LNCaP clone FGC (cell line): ENCODE results near the gene GRAMD1B.
"Not testable (repeated sequence)": the region's sequence is repeated elsewhere in the genome, so short reads cannot be mapped to it uniquely, and the experiment has no call there.

Experiments
- DNase-seq: peaks from one replicate; pipeline ENCODE4 v3.0.0-alpha.2; 2011; ENCODE audit warnings: low read depth
- H3K4me3 ChIP-seq: 2 replicates; pipeline ENCODE4 v1.5.1; 2011; ENCODE audit warnings: mild to moderate bottlenecking, low read depth, low read length, control low read depth
- CTCF ChIP-seq: IDR thresholded peaks from 2 replicates; pipeline ENCODE4 v1.5.1; 2012; ENCODE audit warnings: mild to moderate bottlenecking; ENCODE audit not compliant: control insufficient read depth, insufficient read depth; ENCODE audit errors: extremely low read depth

The GRAMD1B gene

GRCh38 chr11:123452794-123453193 lies 22.7 kb downstream of the GRAMD1B start:
- H3K4me3 ChIP-seq = no peak overlapping the region
- TF ChIP-seq CTCF = no peak
- no peak for DNase-seq

GRCh38 chr11:123454060-123454651 lies 24.1 kb downstream of the GRAMD1B start:
- TF ChIP-seq CTCF = no peak
- no peak for DNase-seq
- no peak overlapping the region for H3K4me3 ChIP-seq

GRCh38 chr11:123454796-123455195 lies 24.7 kb downstream of the GRAMD1B start:
- no peak for DNase-seq
- H3K4me3 ChIP-seq = no peak overlapping the region
- no peak for TF ChIP-seq CTCF

DNA sequence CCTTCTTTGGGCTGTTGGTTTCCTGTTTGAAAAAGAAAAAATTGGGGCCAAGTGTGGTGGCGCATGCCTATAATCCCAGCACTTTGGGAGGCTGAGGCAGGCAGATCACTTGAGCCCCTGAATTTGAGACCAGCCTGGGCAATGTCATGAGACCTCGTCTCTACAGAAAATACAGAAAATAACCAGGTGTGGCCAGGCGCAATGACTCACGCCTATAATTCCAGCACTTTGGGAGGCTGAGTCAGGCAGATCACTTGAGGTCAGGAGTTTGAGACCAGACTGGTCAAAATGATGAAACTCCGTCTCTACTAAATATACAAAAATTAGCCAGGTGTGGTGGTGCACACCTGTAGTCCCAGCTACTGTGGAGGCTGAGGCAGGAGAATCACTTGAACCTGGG lies 26.4 kb downstream of the GRAMD1B start:
- not testable (repeated sequence) for H3K4me3 ChIP-seq, DNase-seq

- no peak for TF ChIP-seq CTCF
- no peak overlapping the region for H3K4me3 ChIP-seq
- no peak for DNase-seq
These were observed 27.2 kb downstream of the GRAMD1B start for GRCh38 chr11:123457187-123457770.

- TF ChIP-seq CTCF = no peak
- no peak overlapping the region for H3K4me3 ChIP-seq
- DNase-seq = no peak
These were observed 28.4 kb downstream of the GRAMD1B start for GRCh38 chr11:123458501-123458900.

GRCh38 chr11:123460012-123460700 lies 30.1 kb downstream of the GRAMD1B start:
- no peak for DNase-seq
- no peak for TF ChIP-seq CTCF
- no peak overlapping the region for H3K4me3 ChIP-seq
